ENCODE measurements around the gene SSBP2.
"Not testable (repeated sequence)": the region's sequence is repeated elsewhere in the genome, so short reads cannot be mapped to it uniquely, and the experiment has no call there.

The SSBP2 gene

GRCh38 chr5:81417052-81417451 is 333.8 kb downstream of the SSBP2 start:
- DNase-seq (ENCODE audit: low read depth) = no peak
- TF ChIP-seq CTCF (IDR thresholded peaks at IDR 0.05; ENCODE audit: low read depth, low read length, missing control alignments) = no peak

DNA sequence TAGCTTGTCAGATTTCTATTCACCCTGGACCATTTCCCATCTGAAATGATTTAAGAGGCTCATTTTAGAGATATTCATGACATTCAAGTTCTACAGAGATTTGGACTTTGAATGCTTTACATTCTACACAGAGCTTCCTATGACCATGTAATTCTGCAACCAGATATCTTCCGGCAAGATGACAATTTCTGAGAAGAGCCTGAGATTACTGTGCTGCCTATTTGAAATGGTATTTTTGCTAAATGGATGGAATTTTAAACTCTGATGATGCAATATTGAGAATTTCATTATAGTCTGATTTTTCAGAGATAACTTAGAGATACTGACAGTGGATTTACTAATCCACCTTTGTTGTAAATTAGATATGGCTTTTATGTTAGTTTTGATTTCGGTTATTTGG is 341.0 kb downstream of the SSBP2 start:
- H3K4me3 ChIP-seq (ENCODE audit: low read depth, low read length) = no peak overlapping the region
- TF ChIP-seq CTCF (IDR thresholded peaks at IDR 0.05; ENCODE audit: low read depth, low read length, missing control alignments) = no peak
- DNase-seq (ENCODE audit: low read depth) = no peak

More at GRCh38 chr5:81417052-81417451, 333.8 kb downstream of the SSBP2 start:
- no peak overlapping the region for H3K4me3 ChIP-seq (ENCODE audit: low read depth, low read length)

DNA sequence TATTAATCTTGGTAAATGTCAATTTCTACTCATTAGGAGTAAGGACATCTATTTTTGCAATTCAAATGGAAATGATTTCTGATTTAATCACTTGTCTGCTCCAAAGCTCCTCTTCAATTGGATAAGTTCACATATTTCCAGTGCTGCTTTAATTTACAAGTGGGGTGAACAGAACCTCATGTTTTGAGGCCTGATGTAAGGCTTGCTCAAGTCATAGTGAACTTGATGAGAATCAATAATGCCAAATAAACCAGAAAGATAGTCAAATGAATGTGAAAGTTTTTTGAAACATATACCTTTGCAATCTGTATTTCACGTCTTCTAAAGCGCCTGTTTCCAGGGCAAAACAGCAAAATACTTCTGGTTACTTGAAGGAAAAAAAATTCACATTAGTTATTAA is 341.5 kb downstream of the SSBP2 start:
- H3K4me3 ChIP-seq (ENCODE audit: low read depth, low read length) = no peak overlapping the region
- DNase-seq (ENCODE audit: low read depth) = no peak
- TF ChIP-seq CTCF (IDR thresholded peaks at IDR 0.05; ENCODE audit: low read depth, low read length, missing control alignments) = no peak

GRCh38 chr5:81408496-81408895 is 342.4 kb downstream of the SSBP2 start:
- no peak for DNase-seq (ENCODE audit: low read depth)
- no peak overlapping the region for H3K4me3 ChIP-seq (ENCODE audit: low read depth, low read length)
- TF ChIP-seq CTCF (IDR thresholded peaks at IDR 0.05; ENCODE audit: low read depth, low read length, missing control alignments) = no peak

DNA sequence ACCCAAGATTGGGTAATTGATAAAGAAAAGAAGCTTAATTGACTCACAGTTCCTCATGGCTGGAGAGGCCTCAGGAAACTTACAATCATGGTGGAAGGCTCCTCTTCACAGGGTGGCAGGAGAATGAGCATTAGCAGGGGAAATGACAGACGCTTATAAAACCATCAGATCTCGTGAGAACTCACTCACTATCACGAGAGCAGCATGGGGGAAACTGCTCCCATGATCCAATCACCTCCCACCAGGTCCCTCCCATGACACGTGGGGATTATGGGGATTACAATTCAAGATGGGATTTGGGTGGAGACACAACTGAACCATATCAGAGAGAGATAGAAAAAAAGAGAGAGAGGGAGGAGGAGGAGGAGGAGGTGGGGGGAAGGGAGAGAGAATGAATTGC is 343.1 kb downstream of the SSBP2 start:
- not testable (repeated sequence) for DNase-seq (ENCODE audit: low read depth); H3K4me3 ChIP-seq (ENCODE audit: low read depth, low read length)

DNA sequence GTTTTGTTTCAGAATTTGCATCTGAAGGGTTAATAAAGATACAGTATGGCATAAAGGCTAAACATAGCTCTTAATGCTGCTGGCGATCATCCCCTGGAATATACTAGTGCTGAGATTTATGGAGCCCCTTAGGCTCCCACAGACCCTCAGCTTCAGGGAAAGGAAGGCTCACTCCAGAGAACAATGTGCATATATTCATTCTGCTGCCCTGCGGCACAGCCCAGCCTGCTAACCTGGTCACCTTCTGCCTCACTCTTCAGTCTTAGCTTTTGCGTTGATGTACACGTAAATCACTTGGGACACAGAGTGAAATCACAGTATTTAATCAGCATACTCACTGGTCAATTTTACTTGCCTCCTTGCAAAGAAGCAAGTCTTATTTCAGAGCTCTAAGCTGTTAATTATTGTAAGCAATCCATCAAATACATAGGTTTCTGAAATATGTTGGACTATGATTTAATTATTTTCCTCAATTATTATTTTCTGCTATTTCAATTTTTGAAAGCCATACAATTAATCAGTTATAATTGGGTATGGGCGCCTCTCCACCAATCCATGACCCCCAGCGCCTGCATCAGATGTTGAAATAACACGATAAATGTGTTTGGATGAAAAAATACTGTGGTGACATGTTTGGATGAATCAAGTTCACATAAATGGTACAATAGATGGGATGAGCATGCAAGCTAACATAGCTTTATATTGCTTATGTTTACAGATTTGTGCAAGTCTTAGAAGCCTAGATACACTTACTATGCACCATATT is 345.6 kb downstream of the SSBP2 start:
- H3K4me3 ChIP-seq (ENCODE audit: low read depth, low read length) = no peak overlapping the region
- DNase-seq (ENCODE audit: low read depth) = no peak
- TF ChIP-seq CTCF (IDR thresholded peaks at IDR 0.05; ENCODE audit: low read depth, low read length, missing control alignments) = no peak

- TF ChIP-seq CTCF (IDR thresholded peaks at IDR 0.05; ENCODE audit: low read depth, low read length, missing control alignments) = no peak
- no peak overlapping the region for H3K4me3 ChIP-seq (ENCODE audit: low read depth, low read length)
- no peak for DNase-seq (ENCODE audit: low read depth)
These were observed 348.5 kb downstream of the SSBP2 start for GRCh38 chr5:81402192-81402930.

All from GM12864 (cell line).